ENCODE measurements around the gene SLN. TPM values are rescaled to one million over a fixed set of nuclear protein-coding genes. Genes with fewer than 3 reads are reported as not detected.
A peak's percentile ranks its signal among the peaks of the same experiment; 100 is the strongest.

SLN gene
- total RNA-seq, 3 donors from 2014 or later: not detected

GRCh38 chr11:107696140-107696539 is 15.7 kb downstream of the SLN start:
- Histone ChIP-seq H3K9me3 (no peaks in the 10 kb centered on the region), H3K4me1 (no peaks in the 10 kb centered on the region), H3K4me3 (no peak overlapping the region), H3K27me3 (peaks cover 0 to 8% of the 10 kb centered on the region in 2 donors), H3K36me3 (no peaks in the 10 kb centered on the region), H3K27ac (no peak overlapping the region)
- no peak for TF ChIP-seq POLR2AphosphoS5 (IDR thresholded peaks at IDR 0.05)
- intact Hi-C loops (cut with DNase I; ENCODE audit: low total_unique reads): no loop called here
- DNase-seq (ENCODE audit: low spot score in 2 of 2): no peak

DNA sequence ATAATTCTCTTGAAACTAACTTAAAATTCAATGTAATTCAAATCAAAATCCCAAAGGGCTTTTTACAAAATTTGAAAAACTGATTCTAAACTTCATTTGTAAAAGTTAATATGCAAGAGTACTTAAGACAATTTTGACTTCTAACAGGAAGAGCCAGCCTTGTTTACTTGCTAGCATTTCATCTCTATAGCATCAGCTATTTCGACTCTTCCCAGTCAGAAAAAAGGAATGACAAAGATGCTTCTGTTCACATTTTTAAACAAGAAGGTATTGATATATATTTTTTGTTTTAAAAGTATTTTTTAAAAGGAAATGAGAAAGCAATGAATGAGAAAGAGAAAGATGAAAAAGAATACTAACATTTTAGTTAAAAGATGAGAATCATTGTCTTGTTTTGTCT is 16.4 kb downstream of the SLN start:
- no peak overlapping the region for H3K4me3 ChIP-seq
- no peak for DNase-seq (ENCODE audit: low spot score in 2 of 2)
- no peak overlapping the region for H3K27ac ChIP-seq
- no peaks in the 10 kb centered on the region for H3K4me1 ChIP-seq
- no peaks in the 10 kb centered on the region for H3K9me3 ChIP-seq
- peaks cover 0 to 11% of the 10 kb centered on the region in 2 donors for H3K27me3 ChIP-seq
- TF ChIP-seq, protein P1, sequence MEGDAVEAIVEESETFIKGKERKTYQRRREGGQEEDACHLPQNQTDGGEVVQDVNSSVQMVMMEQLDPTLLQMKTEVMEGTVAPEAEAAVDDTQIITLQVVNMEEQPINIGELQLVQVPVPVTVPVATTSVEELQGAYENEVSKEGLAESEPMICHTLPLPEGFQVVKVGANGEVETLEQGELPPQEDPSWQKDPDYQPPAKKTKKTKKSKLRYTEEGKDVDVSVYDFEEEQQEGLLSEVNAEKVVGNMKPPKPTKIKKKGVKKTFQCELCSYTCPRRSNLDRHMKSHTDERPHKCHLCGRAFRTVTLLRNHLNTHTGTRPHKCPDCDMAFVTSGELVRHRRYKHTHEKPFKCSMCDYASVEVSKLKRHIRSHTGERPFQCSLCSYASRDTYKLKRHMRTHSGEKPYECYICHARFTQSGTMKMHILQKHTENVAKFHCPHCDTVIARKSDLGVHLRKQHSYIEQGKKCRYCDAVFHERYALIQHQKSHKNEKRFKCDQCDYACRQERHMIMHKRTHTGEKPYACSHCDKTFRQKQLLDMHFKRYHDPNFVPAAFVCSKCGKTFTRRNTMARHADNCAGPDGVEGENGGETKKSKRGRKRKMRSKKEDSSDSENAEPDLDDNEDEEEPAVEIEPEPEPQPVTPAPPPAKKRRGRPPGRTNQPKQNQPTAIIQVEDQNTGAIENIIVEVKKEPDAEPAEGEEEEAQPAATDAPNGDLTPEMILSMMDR (IDR thresholded peaks at IDR 0.05): no peak
- TF ChIP-seq POLR2AphosphoS5 (IDR thresholded peaks at IDR 0.05) (no peak), POLR2A (IDR thresholded peaks at IDR 0.05) (no peak)
- intact Hi-C loops (cut with DNase I; ENCODE audit: low total_unique reads): no loop called here
- no peaks in the 10 kb centered on the region for H3K36me3 ChIP-seq

DNA sequence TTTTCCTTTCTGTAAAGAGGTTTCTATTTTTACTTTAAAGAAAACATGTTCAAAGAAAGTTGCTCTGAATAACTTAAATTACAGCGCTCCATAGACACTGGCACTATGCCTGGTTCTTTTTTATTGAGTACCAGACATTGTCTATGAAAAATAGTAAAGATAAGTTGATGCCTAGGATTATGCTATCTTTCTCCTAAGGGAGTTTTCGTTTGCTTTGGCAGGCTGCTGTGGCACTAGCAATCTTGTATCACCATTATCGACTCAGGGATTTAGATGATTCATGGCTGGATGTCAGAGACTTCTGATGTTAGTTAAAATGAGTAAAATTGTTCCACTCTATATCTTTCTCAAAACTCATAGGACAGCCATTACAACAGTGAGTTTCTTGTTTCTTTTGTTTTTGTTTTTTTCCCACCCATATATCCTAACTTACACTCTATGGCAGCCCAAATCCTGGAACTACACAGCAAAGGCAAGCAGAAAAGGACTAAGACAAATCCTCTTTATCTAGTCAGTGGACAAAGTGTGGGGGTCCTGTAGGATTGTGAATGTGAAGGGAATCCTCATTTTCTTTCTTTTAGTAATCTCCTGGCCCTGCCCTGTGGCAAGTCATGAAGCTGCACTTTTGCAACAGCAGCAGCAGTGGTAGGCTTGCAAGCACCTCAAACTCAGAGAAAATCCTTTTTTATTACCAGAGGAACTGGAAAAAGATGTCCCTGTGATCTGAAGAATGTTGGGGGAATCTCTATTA is 20.7 kb downstream of the SLN start:
- Histone ChIP-seq H3K4me1 (no peaks in the 10 kb centered on the region), H3K4me3 (no peak overlapping the region), H3K36me3 (no peaks in the 10 kb centered on the region), H3K27me3 (peaks cover 0 to 11% of the 10 kb centered on the region in 2 donors), H3K9me3 (no peaks in the 10 kb centered on the region), H3K27ac (no peak overlapping the region)
- intact Hi-C loops (cut with DNase I; ENCODE audit: low total_unique reads): no loop called here
- DNase-seq (ENCODE audit: low spot score in 2 of 2): no peak
- TF ChIP-seq POLR2A (IDR thresholded peaks at IDR 0.05) (no peak), POLR2AphosphoS5 (IDR thresholded peaks at IDR 0.05) (no peak)
- TF ChIP-seq, protein P1 (IDR thresholded peaks at IDR 0.05): no peak

- TF ChIP-seq POLR2AphosphoS5 (IDR thresholded peaks at IDR 0.05) (no peak), POLR2A (IDR thresholded peaks at IDR 0.05) (no peak)
- TF ChIP-seq, protein P1 (IDR thresholded peaks at IDR 0.05): peak in 2 of 3 donors; percentile 39 to 41
- Histone ChIP-seq H3K36me3 (no peaks in the 10 kb centered on the region), H3K27me3 (peaks cover 0 to 11% of the 10 kb centered on the region in 2 donors), H3K4me3 (no peak overlapping the region), H3K4me1 (no peaks in the 10 kb centered on the region), H3K9me3 (no peaks in the 10 kb centered on the region), H3K27ac (no peak overlapping the region)
- intact Hi-C loops (cut with DNase I; ENCODE audit: low total_unique reads): no loop called here
- peak; percentile 23 to 55 for DNase-seq (ENCODE audit: low spot score in 2 of 2)
Observed at GRCh38 chr11:107689317-107690202, 22.3 kb downstream of the SLN start.

- no peaks in the 10 kb centered on the region for H3K36me3 ChIP-seq
- TF ChIP-seq POLR2AphosphoS5 (IDR thresholded peaks at IDR 0.05): no peak
- TF ChIP-seq, protein P1 (IDR thresholded peaks at IDR 0.05): no peak
- TF ChIP-seq POLR2A (IDR thresholded peaks at IDR 0.05): no peak
- no peak overlapping the region for H3K4me3 ChIP-seq
- no peaks in the 10 kb centered on the region for H3K9me3 ChIP-seq
- no peak overlapping the region for H3K27ac ChIP-seq
- intact Hi-C loops (cut with DNase I; ENCODE audit: low total_unique reads): no loop called here
- H3K4me1 ChIP-seq: no peaks in the 10 kb centered on the region
- no peak for DNase-seq (ENCODE audit: low spot score in 2 of 2)
- H3K27me3 ChIP-seq: peaks cover 0 to 11% of the 10 kb centered on the region in 2 donors
Observed at GRCh38 chr11:107688322-107688918, 23.4 kb downstream of the SLN start.

Measured in breast epithelium (tissue), 4 donors.